A549 (cell line): ENCODE results near the gene QKI.

Experiments
- BHLHE40 ChIP-seq: IDR thresholded peaks from 2 replicates; pipeline ENCODE4 v1.6.1; 2012; ENCODE audit warnings: low read depth, low read length, inconsistent platforms
- EP300 ChIP-seq, 2 experiments: fragments of >200 bp; sonication (Bioruptor Twin); formaldehyde crosslinking; IDR thresholded peaks; 2 replicates in 1 of 2; 3 replicates in 1 of 2; pipeline ENCODE4 v1.6.1; 2016 to 2017
- POLR2A ChIP-seq: IDR thresholded peaks from 2 replicates; pipeline ENCODE4 v1.6.1; 2012; ENCODE audit warnings: mild to moderate bottlenecking, low read length
- ZNF302 ChIP-seq: fragments of 250-450 bp; sonication (Bioruptor Pico); IDR thresholded peaks from 2 replicates; pipeline ENCODE4 v1.9.0; 2021; ENCODE audit warnings: inconsistent platforms, mild to moderate bottlenecking, moderate library complexity
- TF ChIP-seq, protein P1 (sequence below): fragments of >200 bp; sonication (Bioruptor Twin); formaldehyde crosslinking; IDR thresholded peaks from 3 replicates; pipeline ENCODE4 v1.5.1; 2016

DNA sequence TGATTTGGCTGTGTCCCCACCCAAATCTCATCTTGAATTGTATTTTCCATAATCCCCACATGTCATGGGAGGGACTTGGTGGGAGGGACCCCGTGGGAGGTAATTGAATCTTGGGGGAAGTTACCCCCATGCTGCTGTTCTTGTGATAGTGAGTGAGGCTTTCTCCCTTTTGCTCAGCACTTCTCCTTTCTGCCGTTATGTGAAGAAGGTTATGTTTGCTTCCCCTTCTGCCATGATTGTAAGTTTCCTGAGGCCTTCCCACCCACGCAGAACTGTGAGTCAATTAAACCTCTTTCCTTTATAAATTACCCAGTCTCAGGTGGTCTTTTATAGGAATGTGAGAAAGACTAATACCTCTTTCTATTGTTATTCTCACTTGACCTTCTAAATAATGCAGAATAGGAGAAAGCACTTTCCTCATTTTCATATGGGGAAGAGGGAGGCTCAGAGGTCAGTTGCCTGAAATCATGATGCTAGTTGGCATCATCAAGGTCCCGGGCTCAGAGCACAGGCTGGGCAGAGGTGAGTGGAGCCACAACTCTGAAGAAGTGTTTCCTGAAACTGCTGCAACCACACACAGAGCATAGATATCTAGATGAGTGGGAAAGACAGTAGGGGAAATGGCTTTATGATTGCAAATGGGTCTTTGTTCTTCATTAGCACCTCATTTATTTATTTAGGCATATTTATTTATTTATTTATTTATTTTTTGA is 191.0 kb downstream of the QKI start:
- no peak for TF ChIP-seq EP300 (IDR thresholded peaks at IDR 0.05)
- TF ChIP-seq BHLHE40, result no peak
- TF ChIP-seq, protein P1, sequence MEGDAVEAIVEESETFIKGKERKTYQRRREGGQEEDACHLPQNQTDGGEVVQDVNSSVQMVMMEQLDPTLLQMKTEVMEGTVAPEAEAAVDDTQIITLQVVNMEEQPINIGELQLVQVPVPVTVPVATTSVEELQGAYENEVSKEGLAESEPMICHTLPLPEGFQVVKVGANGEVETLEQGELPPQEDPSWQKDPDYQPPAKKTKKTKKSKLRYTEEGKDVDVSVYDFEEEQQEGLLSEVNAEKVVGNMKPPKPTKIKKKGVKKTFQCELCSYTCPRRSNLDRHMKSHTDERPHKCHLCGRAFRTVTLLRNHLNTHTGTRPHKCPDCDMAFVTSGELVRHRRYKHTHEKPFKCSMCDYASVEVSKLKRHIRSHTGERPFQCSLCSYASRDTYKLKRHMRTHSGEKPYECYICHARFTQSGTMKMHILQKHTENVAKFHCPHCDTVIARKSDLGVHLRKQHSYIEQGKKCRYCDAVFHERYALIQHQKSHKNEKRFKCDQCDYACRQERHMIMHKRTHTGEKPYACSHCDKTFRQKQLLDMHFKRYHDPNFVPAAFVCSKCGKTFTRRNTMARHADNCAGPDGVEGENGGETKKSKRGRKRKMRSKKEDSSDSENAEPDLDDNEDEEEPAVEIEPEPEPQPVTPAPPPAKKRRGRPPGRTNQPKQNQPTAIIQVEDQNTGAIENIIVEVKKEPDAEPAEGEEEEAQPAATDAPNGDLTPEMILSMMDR, result no peak
- TF ChIP-seq ZNF302 (CRISPR knock-in tag), result no peak
- TF ChIP-seq POLR2A, result no peak
